ENCODE results near the gene GMPPA. TPM values are rescaled to one million over a fixed set of nuclear protein-coding genes. Genes with fewer than 3 reads are reported as not detected.

The GMPPA gene
- total and polyA plus RNA-seq, 7 donors = 14.4 to 33.8 (median 20.0) TPM

DNA sequence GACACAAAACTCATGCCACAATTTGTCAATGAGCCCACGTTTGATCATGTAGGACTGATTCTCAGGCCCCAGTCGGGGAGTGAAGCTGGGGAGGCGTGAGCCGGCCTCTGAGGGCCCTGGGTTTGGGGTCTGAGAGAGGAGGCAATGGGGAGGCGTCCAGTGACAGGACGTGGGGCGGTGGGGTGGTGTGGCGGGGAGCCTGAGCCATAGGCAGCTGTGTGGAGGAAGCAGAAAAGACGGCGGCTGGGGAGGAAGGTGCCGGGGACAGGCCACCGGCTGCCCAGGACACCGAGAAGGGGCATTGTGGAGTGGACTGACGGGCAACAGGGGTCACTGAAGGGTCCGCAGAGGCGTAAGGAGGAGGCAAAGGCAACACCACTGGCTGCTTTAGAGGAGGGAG is 37.7 kb downstream of the GMPPA start:
- H3K27me3 ChIP-seq (ENCODE audit: insufficient read depth in 3 of 3, low read length in 2 of 3) = no peaks in the 10 kb centered on the region

DNA sequence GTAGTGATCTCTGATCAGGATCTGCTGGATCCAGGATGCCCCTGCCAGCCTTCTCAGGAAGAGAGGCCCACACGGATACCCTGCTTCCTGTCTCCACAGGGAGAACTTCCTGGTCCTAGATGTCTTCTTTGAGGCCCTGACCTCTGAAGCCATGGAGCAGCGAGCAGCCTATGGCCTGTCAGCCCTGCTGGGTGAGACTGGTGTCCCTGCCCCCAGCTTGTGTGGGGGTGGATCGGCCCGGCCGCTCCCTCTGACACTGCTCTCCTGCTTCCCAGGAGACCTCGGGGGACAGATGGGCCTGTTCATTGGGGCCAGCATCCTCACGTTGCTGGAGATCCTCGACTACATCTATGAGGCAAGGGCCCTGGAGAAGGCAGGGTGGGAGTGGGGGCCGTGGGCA is 38.3 kb downstream of the GMPPA start:
- Histone ChIP-seq H3K4me3 (no peak overlapping the region), H3K36me3 (ENCODE audit: insufficient read depth in 1 of 2, low read depth in 1 of 2) (peaks cover 0 to 29% of the 10 kb centered on the region in 2 donors), H3K9me3 (no peaks in the 10 kb centered on the region), H3K27me3 (ENCODE audit: insufficient read depth in 3 of 3, low read length in 2 of 3) (no peaks in the 10 kb centered on the region), H3K4me1 (peaks cover 4% of the 10 kb centered on the region), H3K27ac (no peak overlapping the region)
- DNase-seq = no peak
- TF ChIP-seq, protein P1, sequence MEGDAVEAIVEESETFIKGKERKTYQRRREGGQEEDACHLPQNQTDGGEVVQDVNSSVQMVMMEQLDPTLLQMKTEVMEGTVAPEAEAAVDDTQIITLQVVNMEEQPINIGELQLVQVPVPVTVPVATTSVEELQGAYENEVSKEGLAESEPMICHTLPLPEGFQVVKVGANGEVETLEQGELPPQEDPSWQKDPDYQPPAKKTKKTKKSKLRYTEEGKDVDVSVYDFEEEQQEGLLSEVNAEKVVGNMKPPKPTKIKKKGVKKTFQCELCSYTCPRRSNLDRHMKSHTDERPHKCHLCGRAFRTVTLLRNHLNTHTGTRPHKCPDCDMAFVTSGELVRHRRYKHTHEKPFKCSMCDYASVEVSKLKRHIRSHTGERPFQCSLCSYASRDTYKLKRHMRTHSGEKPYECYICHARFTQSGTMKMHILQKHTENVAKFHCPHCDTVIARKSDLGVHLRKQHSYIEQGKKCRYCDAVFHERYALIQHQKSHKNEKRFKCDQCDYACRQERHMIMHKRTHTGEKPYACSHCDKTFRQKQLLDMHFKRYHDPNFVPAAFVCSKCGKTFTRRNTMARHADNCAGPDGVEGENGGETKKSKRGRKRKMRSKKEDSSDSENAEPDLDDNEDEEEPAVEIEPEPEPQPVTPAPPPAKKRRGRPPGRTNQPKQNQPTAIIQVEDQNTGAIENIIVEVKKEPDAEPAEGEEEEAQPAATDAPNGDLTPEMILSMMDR (IDR thresholded peaks at IDR 0.05) = no peak
- intact Hi-C loops (cut with DNase I) = loop anchor here in 1 of 2 donors (10.0 kb wide), 1 partner anchor 372 kb away; the partner anchor contains the start of gene NHEJ1
- WGBS, 3 donors = 48 to 61% (median 60%) methylated on average over 9 of the region's 9 CpGs
- no peak for ATAC-seq

More for the DNA sequence above, 37.7 kb downstream of the GMPPA start:
- Histone ChIP-seq H3K4me3 (no peak overlapping the region), H3K9me3 (no peaks in the 10 kb centered on the region), H3K36me3 (ENCODE audit: insufficient read depth in 1 of 2, low read depth in 1 of 2) (peaks cover 0 to 29% of the 10 kb centered on the region in 2 donors), H3K4me1 (peaks cover 3% of the 10 kb centered on the region), H3K27ac (no peak overlapping the region)
- TF ChIP-seq, protein P1 (IDR thresholded peaks at IDR 0.05) = no peak
- ATAC-seq (no peak), DNase-seq (no peak)
- 82 to 86% (median 83%) methylated on average over 16 of the region's 16 CpGs for WGBS, 3 donors
- intact Hi-C loops (cut with DNase I) = loop anchor here in 1 of 2 donors (10.0 kb wide), 1 partner anchor 372 kb away; the partner anchor contains the start of gene NHEJ1

DNA sequence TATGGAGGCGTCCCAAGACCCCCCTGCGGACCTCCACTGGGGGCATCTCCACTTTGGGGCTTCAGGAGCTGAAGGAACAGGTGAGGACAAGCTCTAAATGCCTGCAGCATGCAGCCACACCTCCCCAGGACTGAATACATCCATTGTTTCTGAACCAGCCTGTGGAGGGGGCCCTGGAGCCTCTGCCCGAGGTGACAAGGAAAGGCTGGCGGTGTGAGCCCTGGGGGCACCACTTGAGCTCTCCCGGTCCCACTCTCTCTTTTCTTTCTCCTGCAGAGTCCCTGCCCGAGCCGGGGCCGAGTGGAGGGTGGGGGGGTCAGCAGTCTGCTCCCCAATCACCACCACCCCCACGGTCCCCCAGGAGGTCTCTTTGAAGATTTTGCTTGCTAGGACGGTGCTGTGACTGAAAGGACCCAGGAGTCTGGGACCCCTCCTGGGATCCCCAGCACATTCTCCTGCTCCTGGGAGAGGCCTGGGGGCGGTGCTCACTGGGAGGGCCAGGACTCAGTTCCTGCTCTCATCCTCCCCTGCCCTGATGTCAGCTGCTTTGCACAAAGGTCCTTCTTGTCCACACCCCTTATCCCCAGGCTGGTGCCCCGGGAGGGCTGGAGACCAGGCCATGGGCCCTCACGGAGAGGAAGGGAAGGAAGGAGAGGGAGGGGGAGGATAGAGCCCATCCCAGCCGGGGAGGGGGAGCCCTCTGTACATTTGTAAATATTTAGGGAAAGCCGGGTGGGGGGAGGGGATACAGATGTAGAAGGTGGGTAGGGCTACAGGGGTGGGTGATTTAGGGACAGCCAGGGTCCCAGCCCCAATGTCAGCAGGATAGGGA is 39.2 kb downstream of the GMPPA start:
- Histone ChIP-seq H3K27me3 (ENCODE audit: insufficient read depth in 3 of 3, low read length in 2 of 3) (no peaks in the 10 kb centered on the region), H3K9me3 (no peaks in the 10 kb centered on the region), H3K36me3 (ENCODE audit: insufficient read depth in 1 of 2, low read depth in 1 of 2) (peaks cover 0 to 29% of the 10 kb centered on the region in 2 donors), H3K27ac (no peak overlapping the region), H3K4me1 (peaks cover 12% of the 10 kb centered on the region), H3K4me3 (no peak overlapping the region)
- TF ChIP-seq, protein P1 (IDR thresholded peaks at IDR 0.05) = no peak
- no peak for DNase-seq
- 57 to 64% (median 63%) methylated on average over 12 to 14 of the region's 15 CpGs for WGBS, 3 donors
- ATAC-seq = no peak
- intact Hi-C loops (cut with DNase I) = loop anchor here in 1 of 2 donors (10.0 kb wide), 1 partner anchor 373 kb away; the partner anchor contains the start of gene NHEJ1

DNA sequence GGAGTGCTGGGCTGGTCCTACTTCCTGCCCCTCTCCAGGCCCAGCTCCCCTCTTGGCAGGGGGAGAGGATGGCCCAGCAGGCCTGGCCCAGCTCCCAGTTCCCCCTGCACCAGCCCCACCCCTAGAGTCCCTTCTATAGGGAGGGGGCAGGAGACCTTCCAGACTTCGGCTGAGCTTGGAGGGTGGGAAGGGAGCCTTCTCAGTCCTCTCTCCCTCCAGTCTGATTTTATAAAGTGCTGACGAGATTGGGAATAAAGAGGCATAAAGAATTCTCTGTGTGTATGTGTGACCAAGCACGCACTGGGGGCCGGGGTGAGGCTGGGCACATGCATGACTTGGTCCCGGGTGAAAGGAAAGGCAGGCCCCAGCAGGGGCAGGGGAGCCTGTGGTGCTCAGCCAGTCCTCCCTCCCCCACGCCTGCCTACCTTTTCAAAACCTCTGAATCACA is 39.8 kb downstream of the GMPPA start:
- ATAC-seq (no peak), DNase-seq (no peak)
- H3K9me3 ChIP-seq = no peaks in the 10 kb centered on the region
- intact Hi-C loops (cut with DNase I) = loop anchor here in 1 of 2 donors (10.0 kb wide), 1 partner anchor 374 kb away; the partner anchor contains the start of gene NHEJ1
- no peaks in the 10 kb centered on the region for H3K27me3 ChIP-seq (ENCODE audit: insufficient read depth in 3 of 3, low read length in 2 of 3)
- H3K27ac ChIP-seq = no peak overlapping the region
- WGBS, 3 donors = 73 to 82% (median 74%) methylated on average over 6 of the region's 6 CpGs
- H3K36me3 ChIP-seq (ENCODE audit: insufficient read depth in 1 of 2, low read depth in 1 of 2) = peaks cover 0 to 29% of the 10 kb centered on the region in 2 donors
- TF ChIP-seq, protein P1 (IDR thresholded peaks at IDR 0.05) = no peak
- no peak overlapping the region for H3K4me3 ChIP-seq
- H3K4me1 ChIP-seq = peaks cover 14% of the 10 kb centered on the region

Measured in psoas muscle (tissue), 8 donors.